ENCODE results near the gene ZNF490. TPM values are rescaled to one million over a fixed set of nuclear protein-coding genes. Genes with fewer than 3 reads are reported as not detected.

Gene ZNF490
- total and polyA plus RNA-seq, 8 donors: 0.38 to 7.0 (median 3.8) TPM

DNA sequence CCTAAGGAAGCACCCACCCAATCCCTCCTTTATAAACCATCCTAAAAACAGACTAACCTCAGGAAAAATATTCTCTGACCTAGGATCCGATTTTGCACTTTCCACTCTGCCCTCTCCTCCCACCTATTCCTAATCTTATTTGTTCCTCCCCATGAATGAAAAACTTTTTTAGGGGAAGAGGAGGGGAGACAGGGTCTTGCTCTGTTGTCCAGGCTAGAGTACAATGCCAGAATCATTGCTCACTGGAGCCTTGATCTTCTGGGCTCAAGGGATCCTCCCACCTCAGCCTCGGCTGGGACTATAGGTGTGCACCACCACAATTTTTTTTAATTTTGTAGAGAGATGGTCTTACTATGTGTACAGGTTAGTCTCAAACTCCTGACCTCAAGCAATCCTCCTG lies 63.7 kb downstream of the ZNF490 start:
- H3K9me3 ChIP-seq: no peaks in the 10 kb centered on the region
- no peak overlapping the region for H3K27ac ChIP-seq
- TF ChIP-seq CTCF (IDR thresholded peaks at IDR 0.05): no peak
- no peaks in the 10 kb centered on the region for H3K36me3 ChIP-seq
- no peak for FAIRE-seq
- no peak for DNase-seq
- no peak overlapping the region for H3K4me3 ChIP-seq
- H3K27me3 ChIP-seq: no peaks in the 10 kb centered on the region
- WGBS, 2 donors: 78 to 85% methylated on average over 2 of the region's 2 CpGs
- no peak for ATAC-seq
- peaks cover 0 to 15% (median 4%) of the 10 kb centered on the region in 3 donors for H3K4me1 ChIP-seq
- intact Hi-C loops (cut with DNase I): no loop called here

- no peak for TF ChIP-seq CTCF (IDR thresholded peaks at IDR 0.05)
- no peak overlapping the region for H3K27ac ChIP-seq
- no peaks in the 10 kb centered on the region for H3K9me3 ChIP-seq
- H3K4me3 ChIP-seq: no peak overlapping the region
- peaks cover 0 to 15% (median 4%) of the 10 kb centered on the region in 3 donors for H3K4me1 ChIP-seq
- intact Hi-C loops (cut with DNase I): no loop called here
- FAIRE-seq: no peak
- no peaks in the 10 kb centered on the region for H3K36me3 ChIP-seq
- ATAC-seq: no peak
- 88% methylated on average over 5 of the region's 5 CpGs for WGBS, 2 donors
- no peaks in the 10 kb centered on the region for H3K27me3 ChIP-seq
- no peak for DNase-seq
These were observed 64.5 kb downstream of the ZNF490 start for GRCh38 chr19:12546068-12546467.

DNA sequence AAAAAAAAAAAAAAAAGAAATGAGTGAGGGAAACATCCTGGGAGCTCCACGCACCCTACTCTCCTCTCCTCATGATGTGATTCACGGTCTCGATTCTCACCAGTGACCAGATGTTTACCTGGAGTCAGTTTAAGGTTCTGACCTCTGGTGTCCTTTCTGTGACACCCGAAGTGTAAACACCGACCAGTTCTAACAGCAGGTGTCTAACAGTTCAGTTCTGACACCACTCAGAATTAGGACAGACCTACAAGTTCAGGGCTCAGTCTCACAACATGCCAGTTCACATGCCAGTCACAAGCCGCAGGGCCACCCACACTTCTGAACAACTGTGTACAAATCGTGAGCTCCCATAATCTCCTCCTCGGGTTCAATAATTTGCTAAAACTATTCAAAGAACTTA lies 65.3 kb downstream of the ZNF490 start:
- Histone ChIP-seq H3K27ac (no peak overlapping the region), H3K4me3 (no peak overlapping the region), H3K4me1 (peaks cover 0 to 15% (median 4%) of the 10 kb centered on the region in 3 donors), H3K27me3 (no peaks in the 10 kb centered on the region), H3K9me3 (no peaks in the 10 kb centered on the region), H3K36me3 (no peaks in the 10 kb centered on the region)
- no peak for TF ChIP-seq CTCF (IDR thresholded peaks at IDR 0.05)
- no peak for DNase-seq
- FAIRE-seq: no peak
- intact Hi-C loops (cut with DNase I): no loop called here
- WGBS, 2 donors: 35 to 44% methylated on average over 8 of the region's 8 CpGs
- ATAC-seq: peak; percentile 36 to 61 (median 42)

DNA sequence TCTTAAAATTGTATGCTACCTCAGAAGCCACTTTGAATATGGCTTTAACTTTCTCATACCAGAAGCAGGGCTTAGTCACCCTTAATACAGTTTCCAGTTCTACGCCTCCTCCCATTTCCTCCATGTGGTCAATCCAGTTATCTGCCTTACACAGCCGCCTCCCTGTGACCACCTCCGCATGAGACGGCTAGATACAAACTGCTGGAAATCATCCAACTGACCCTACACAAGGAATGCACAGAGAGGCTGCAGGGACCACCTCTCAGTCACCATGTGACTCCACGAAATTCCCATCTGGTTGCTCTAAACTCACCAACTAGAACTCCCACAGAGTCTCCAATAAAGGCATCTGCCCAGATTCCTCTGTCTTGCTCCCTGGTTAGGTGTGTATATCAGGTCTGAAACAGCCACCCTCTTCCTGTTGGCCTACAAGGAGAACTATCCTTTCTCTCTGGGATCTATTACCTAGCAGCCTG lies 66.2 kb downstream of the ZNF490 start:
- FAIRE-seq: no peak
- peaks cover 0 to 8% (median 4%) of the 10 kb centered on the region in 3 donors for H3K4me1 ChIP-seq
- no peak for TF ChIP-seq CTCF (IDR thresholded peaks at IDR 0.05)
- peak in 2 of 4 donors; percentile 24 to 50 for ATAC-seq
- intact Hi-C loops (cut with DNase I): no loop called here
- no peak for DNase-seq
- no peak overlapping the region for H3K4me3 ChIP-seq
- 83 to 90% methylated on average over 5 of the region's 5 CpGs for WGBS, 2 donors
- H3K36me3 ChIP-seq: no peaks in the 10 kb centered on the region
- H3K27ac ChIP-seq: no peak overlapping the region
- H3K9me3 ChIP-seq: no peaks in the 10 kb centered on the region
- H3K27me3 ChIP-seq: no peaks in the 10 kb centered on the region

DNA sequence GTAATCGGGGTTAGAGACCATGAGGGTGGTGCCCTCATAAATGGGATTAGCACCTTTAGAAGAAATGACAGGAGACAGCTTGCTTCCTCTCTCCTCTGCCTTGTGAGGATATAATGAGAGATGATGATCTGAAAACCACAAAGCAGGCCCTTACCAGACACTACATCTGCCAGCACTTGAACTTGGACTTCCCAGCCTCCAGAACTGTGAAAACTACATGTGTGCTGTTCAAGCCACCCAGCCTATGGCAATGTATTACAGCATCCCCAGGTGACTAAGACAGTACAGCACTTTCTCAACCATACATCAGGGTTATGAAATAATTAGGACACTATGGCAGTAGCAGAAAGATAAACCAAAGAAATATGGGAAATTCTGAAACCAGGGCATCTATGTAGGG lies 66.8 kb downstream of the ZNF490 start:
- H3K4me3 ChIP-seq: no peak overlapping the region
- no peaks in the 10 kb centered on the region for H3K36me3 ChIP-seq
- 86 to 100% methylated on average over 1 of the region's 1 CpG for WGBS, 2 donors
- H3K9me3 ChIP-seq: no peaks in the 10 kb centered on the region
- H3K27ac ChIP-seq: no peak overlapping the region
- FAIRE-seq: no peak
- ATAC-seq: no peak
- H3K27me3 ChIP-seq: no peaks in the 10 kb centered on the region
- no peak for DNase-seq
- peaks cover 0 to 3% (median 0%) of the 10 kb centered on the region in 3 donors for H3K4me1 ChIP-seq
- intact Hi-C loops (cut with DNase I): no loop called here
- TF ChIP-seq CTCF (IDR thresholded peaks at IDR 0.05): no peak

Other genes starting within 250 kb of the ZNF490 start
- gene ZNF442, start 245.1 kb downstream of the ZNF490 start, total RNA-seq: 1 to 10 TPM; 1.1 to 3.6 (median 2.2) TPM
- gene ZNF442, start 245.1 kb downstream of the ZNF490 start, polyA plus RNA-seq: under 1 TPM; 0.57 to 0.82 TPM
- gene ZNF799, start 209.5 kb downstream of the ZNF490 start, total RNA-seq: 1 to 10 TPM; 1.5 to 4.4 (median 1.9) TPM
- gene ZNF799, start 209.5 kb downstream of the ZNF490 start, polyA plus RNA-seq: 1 to 10 TPM; 4.1 to 5.5 TPM
- 1 to 10 TPM; 1.2 to 3.8 (median 2.0) TPM for gene ZNF443, start 169.8 kb downstream of the ZNF490 start, total RNA-seq
- gene ZNF443, start 169.8 kb downstream of the ZNF490 start, polyA plus RNA-seq: 1 to 10 TPM; 2.4 to 3.8 TPM
- 1 to 10 TPM in 4 of 6 donors, under 1 TPM in 2; 0.56 to 2.5 (median 1.9) TPM for gene ZNF709, start 126.0 kb downstream of the ZNF490 start, total RNA-seq
- gene ZNF709, start 126.0 kb downstream of the ZNF490 start, polyA plus RNA-seq: 1 to 10 TPM in 1 of 2 donors, under 1 TPM in 1; 0.87 to 1.5 TPM
- gene ZNF564, start 59.3 kb downstream of the ZNF490 start, total RNA-seq: 10 to 100 TPM in 1 of 6 donors, 1 to 10 TPM in 5; 5.0 to 10.4 (median 6.2) TPM
- 1 to 10 TPM; 4.2 to 5.2 TPM for gene ZNF564, start 59.3 kb downstream of the ZNF490 start, polyA plus RNA-seq
- gene ZNF791, start 107 bp upstream of the ZNF490 start, total RNA-seq: 10 to 100 TPM in 5 of 6 donors, 1 to 10 TPM in 1; 10.0 to 16.7 (median 12.3) TPM
- gene ZNF791, start 107 bp upstream of the ZNF490 start, polyA plus RNA-seq: 1 to 10 TPM; 6.1 to 6.3 TPM
- gene MAN2B1, start 55.9 kb upstream of the ZNF490 start, total RNA-seq: 10 to 100 TPM; 33.2 to 92.8 (median 59.2) TPM
- 10 to 100 TPM; 30.2 to 48.2 TPM for gene MAN2B1, start 55.9 kb upstream of the ZNF490 start, polyA plus RNA-seq
- gene WDR83, start 56.0 kb upstream of the ZNF490 start, total RNA-seq: 1 to 10 TPM; 3.5 to 8.8 (median 5.7) TPM
- gene WDR83, start 56.0 kb upstream of the ZNF490 start, polyA plus RNA-seq: 10 to 100 TPM; 25.6 to 28.1 TPM
- gene DHPS, start 71.1 kb upstream of the ZNF490 start, total RNA-seq: 10 to 100 TPM; 36.0 to 53.2 (median 47.7) TPM
- gene DHPS, start 71.1 kb upstream of the ZNF490 start, polyA plus RNA-seq: 10 to 100 TPM; 78.8 to 85.7 TPM
- gene GNG14, start 77.2 kb upstream of the ZNF490 start, total RNA-seq: not detected
- gene GNG14, start 77.2 kb upstream of the ZNF490 start, polyA plus RNA-seq: not detected
- gene FBXW9, start 85.8 kb upstream of the ZNF490 start, total RNA-seq: 1 to 10 TPM; 3.1 to 5.0 (median 4.2) TPM
- 1 to 10 TPM; 5.6 to 8.5 TPM for gene FBXW9, start 85.8 kb upstream of the ZNF490 start, polyA plus RNA-seq
- 10 to 100 TPM; 15.7 to 29.5 (median 20.8) TPM for gene TNPO2, start 113.1 kb upstream of the ZNF490 start, total RNA-seq
- 10 to 100 TPM; 29.0 to 37.2 TPM for gene TNPO2, start 113.1 kb upstream of the ZNF490 start, polyA plus RNA-seq
- 10 to 100 TPM; 49.2 to 86.5 (median 63.0) TPM for gene TRIR, start 123.9 kb upstream of the ZNF490 start, total RNA-seq
- gene TRIR, start 123.9 kb upstream of the ZNF490 start, polyA plus RNA-seq: 100 to 1,000 TPM; 163 to 191 TPM
- gene GET3, start 126.7 kb upstream of the ZNF490 start, total RNA-seq: 10 to 100 TPM; 16.6 to 34.5 (median 27.9) TPM
- gene GET3, start 126.7 kb upstream of the ZNF490 start, polyA plus RNA-seq: 10 to 100 TPM; 34.8 to 48.2 TPM
- not detected for gene BEST2, start 141.0 kb upstream of the ZNF490 start, total RNA-seq
- gene BEST2, start 141.0 kb upstream of the ZNF490 start, polyA plus RNA-seq: not detected
- gene HOOK2, start 164.7 kb upstream of the ZNF490 start, total RNA-seq: 10 to 100 TPM; 37.7 to 60.9 (median 49.0) TPM
- 100 to 1,000 TPM; 268 to 300 TPM for gene HOOK2, start 164.7 kb upstream of the ZNF490 start, polyA plus RNA-seq
- 100 to 1,000 TPM in 2 of 6 donors, 10 to 100 TPM in 4; 41.6 to 109 (median 70.7) TPM for gene JUNB, start 180.7 kb upstream of the ZNF490 start, total RNA-seq
- gene JUNB, start 180.7 kb upstream of the ZNF490 start, polyA plus RNA-seq: 100 to 1,000 TPM; 172 to 206 TPM
- gene PRDX2, start 191.0 kb upstream of the ZNF490 start, total RNA-seq: 100 to 1,000 TPM in 4 of 6 donors, 10 to 100 TPM in 2; 77.5 to 109 (median 103) TPM
- 100 to 1,000 TPM in 1 of 2 donors, 10 to 100 TPM in 1; 75.8 to 172 TPM for gene PRDX2, start 191.0 kb upstream of the ZNF490 start, polyA plus RNA-seq
- 1 to 10 TPM in 5 of 6 donors, under 1 TPM in 1; 0.90 to 3.9 (median 2.1) TPM for gene THSD8, start 191.3 kb upstream of the ZNF490 start, total RNA-seq
- gene THSD8, start 191.3 kb upstream of the ZNF490 start, polyA plus RNA-seq: 1 to 10 TPM; 1.3 to 2.0 TPM
- 1 to 10 TPM; 1.7 to 6.0 (median 3.0) TPM for gene RNASEH2A, start 195.8 kb upstream of the ZNF490 start, total RNA-seq
- gene RNASEH2A, start 195.8 kb upstream of the ZNF490 start, polyA plus RNA-seq: 1 to 10 TPM; 3.9 to 5.5 TPM
- under 1 TPM in 4 of 6 donors, not detected in 2; 0.19 to 0.86 (median 0.37) TPM for gene RTBDN, start 223.8 kb upstream of the ZNF490 start, total RNA-seq
- 1 to 10 TPM; 1.2 to 4.6 TPM for gene RTBDN, start 223.8 kb upstream of the ZNF490 start, polyA plus RNA-seq
- 1 to 10 TPM in 1 of 6 donors, under 1 TPM in 5; 0.23 to 1.1 (median 0.84) TPM for gene MAST1, start 227.7 kb upstream of the ZNF490 start, total RNA-seq
- gene MAST1, start 227.7 kb upstream of the ZNF490 start, polyA plus RNA-seq: 1 to 10 TPM; 5.8 to 7.3 TPM